ENCODE measurements around the gene PHF12.

GRCh38 chr17:28916302-28916934 is 34.9 kb downstream of the PHF12 start:
- TF ChIP-seq CTCF (IDR thresholded peaks at IDR 0.05) (peak; percentile 62 to 71 (median 64)), EP300 (IDR thresholded peaks at IDR 0.05) (no peak)
